Nephron (organoid): Measurements from ENCODE around the gene ADSL.

Source experiments
- H3K27ac Mint-ChIP-seq, 3 experiments: 2 replicates each; pipeline ENCODE4 v1.8.0; 2020; ENCODE audit warnings: mixed read lengths in 3 of 3, mild to moderate bottlenecking in 2 of 3, moderate library complexity in 1 of 3
- H3K27me3 Mint-ChIP-seq: 2 replicates; pipeline ENCODE4 v1.8.0; 2021; ENCODE audit warnings: low read depth, mild to moderate bottlenecking, moderate library complexity, mixed read lengths
- H3K36me3 Mint-ChIP-seq: 2 replicates; pipeline ENCODE4 v1.8.0; 2020; ENCODE audit warnings: low read depth, mixed read lengths
- H3K4me1 Mint-ChIP-seq: 2 replicates; pipeline ENCODE4 v1.8.0; 2020; ENCODE audit warnings: mixed read lengths
- H3K4me3 Mint-ChIP-seq, 3 experiments: 2 replicates each; pipeline ENCODE4 v1.8.0; 2020; ENCODE audit warnings: mild to moderate bottlenecking in 3 of 3, mixed read lengths in 3 of 3, moderate library complexity in 2 of 3
- H3K9me3 Mint-ChIP-seq: 2 replicates; pipeline ENCODE4 v1.8.0; 2020; ENCODE audit warnings: mixed read lengths
- CTCF ChIP-seq, 3 experiments: fragments of 200-600 bp; sonication (generic); IDR thresholded peaks; one replicate each; pipeline ENCODE4 v1.5.0; 2021; ENCODE audit warnings: antibody characterized with exemption in 3 of 3; ENCODE audit not compliant: unreplicated experiment in 3 of 3

ADSL gene

GRCh38 chr22:40346185-40347118 is at the start of gene ADSL:
Gene ADSL, plus strand, starts transcription at chr22:40346500. Its CDS starts 59 bp downstream, at chr22:40346559.
- H3K27me3 Mint-ChIP-seq = no peaks in the 10 kb centered on the region
- H3K27ac Mint-ChIP-seq = peak within 1 kb of the TSS; percentile 98 to 99 (median 99)
- peak within 1 kb of the TSS; percentile 98 to 99 (median 99) for H3K4me3 Mint-ChIP-seq
- peaks cover 16% of the 10 kb centered on the region for H3K36me3 Mint-ChIP-seq
- TF ChIP-seq CTCF (IDR thresholded peaks at IDR 0.05; ENCODE audit: unreplicated experiment in 3 of 3) = no peak
- peaks cover 20% of the 10 kb centered on the region for H3K4me1 Mint-ChIP-seq
- H3K9me3 Mint-ChIP-seq = no peaks in the 10 kb centered on the region

- peaks cover 68% of the 10 kb centered on the region for H3K36me3 Mint-ChIP-seq
- H3K4me1 Mint-ChIP-seq = peaks cover 19% of the 10 kb centered on the region
- no peak for TF ChIP-seq CTCF (IDR thresholded peaks at IDR 0.05; ENCODE audit: unreplicated experiment in 3 of 3)
- H3K4me3 Mint-ChIP-seq = no peak overlapping the region
- peak overlapping the region in 2 of 3 experiments; percentile 63 to 89 for H3K27ac Mint-ChIP-seq
- H3K9me3 Mint-ChIP-seq = no peaks in the 10 kb centered on the region
- no peaks in the 10 kb centered on the region for H3K27me3 Mint-ChIP-seq
Measured at GRCh38 chr22:40300316-40300715, 46.0 kb upstream of the ADSL start.

- Mint-ChIP-seq H3K4me3 (no peak overlapping the region), H3K27me3 (no peaks in the 10 kb centered on the region), H3K4me1 (peaks cover 19% of the 10 kb centered on the region), H3K27ac (peak overlapping the region in 1 of 3 experiments; percentile 89), H3K9me3 (no peaks in the 10 kb centered on the region), H3K36me3 (peaks cover 66% of the 10 kb centered on the region)
- no peak for TF ChIP-seq CTCF (IDR thresholded peaks at IDR 0.05; ENCODE audit: unreplicated experiment in 3 of 3)
Measured at GRCh38 chr22:40300884-40301672, 45.2 kb upstream of the ADSL start.

DNA sequence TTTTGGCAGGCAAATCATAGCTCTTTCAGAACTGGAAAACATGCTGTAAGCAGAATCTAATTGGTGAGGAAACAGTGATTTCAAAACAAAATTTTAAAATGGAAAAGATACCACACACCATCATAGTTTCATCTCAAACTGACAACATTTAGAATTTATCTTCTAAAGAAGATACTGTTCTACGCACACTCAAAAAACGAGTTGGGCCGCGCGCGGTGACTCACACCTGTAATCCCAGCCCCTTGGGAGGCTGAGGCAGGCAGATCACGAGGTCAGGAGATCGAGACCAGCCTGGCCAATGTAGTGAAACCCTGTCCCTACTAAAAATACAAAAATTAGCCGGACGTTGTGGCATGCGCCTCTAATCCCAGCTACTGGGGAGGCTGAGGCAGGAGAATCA is 44.2 kb upstream of the ADSL start:
- H3K27ac Mint-ChIP-seq = no peak overlapping the region
- no peaks in the 10 kb centered on the region for H3K9me3 Mint-ChIP-seq
- peaks cover 62% of the 10 kb centered on the region for H3K36me3 Mint-ChIP-seq
- no peaks in the 10 kb centered on the region for H3K27me3 Mint-ChIP-seq
- no peak overlapping the region for H3K4me3 Mint-ChIP-seq
- H3K4me1 Mint-ChIP-seq = peaks cover 19% of the 10 kb centered on the region
- TF ChIP-seq CTCF (IDR thresholded peaks at IDR 0.05; ENCODE audit: unreplicated experiment in 3 of 3) = no peak

- no peak for TF ChIP-seq CTCF (IDR thresholded peaks at IDR 0.05; ENCODE audit: unreplicated experiment in 3 of 3)
- peaks cover 68% of the 10 kb centered on the region for H3K36me3 Mint-ChIP-seq
- H3K4me3 Mint-ChIP-seq = no peak overlapping the region
- peaks cover 2% of the 10 kb centered on the region for H3K4me1 Mint-ChIP-seq
- no peak overlapping the region for H3K27ac Mint-ChIP-seq
- H3K9me3 Mint-ChIP-seq = no peaks in the 10 kb centered on the region
- H3K27me3 Mint-ChIP-seq = no peaks in the 10 kb centered on the region
Measured at GRCh38 chr22:40305625-40306024, 40.7 kb upstream of the ADSL start.
